Measurements from ENCODE around the gene PODXL2.

DNA sequence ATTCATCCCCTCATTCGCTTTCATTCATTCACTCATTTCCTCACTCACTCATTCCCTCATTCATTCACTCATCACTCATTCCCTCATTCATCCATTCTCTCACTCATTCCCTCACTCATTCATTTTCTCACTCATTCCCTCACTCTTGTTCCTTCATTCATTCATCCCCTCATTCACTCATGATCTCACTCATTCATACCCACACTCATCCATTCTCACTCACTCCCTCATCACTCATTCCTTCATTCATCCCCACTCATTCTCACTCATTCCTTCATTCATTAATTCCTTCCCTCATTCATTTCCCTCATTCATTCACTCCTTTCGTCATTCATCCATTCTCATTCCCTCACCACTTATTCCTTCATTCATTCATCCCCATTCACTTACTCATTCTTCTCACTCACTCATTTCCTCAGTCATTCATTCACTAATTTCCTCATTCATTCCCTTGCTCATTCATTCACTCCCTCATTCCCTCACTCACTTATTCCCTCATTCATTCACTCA, 58.3 kb downstream of the PODXL2 start:
- TF ChIP-seq POLR2A (IDR thresholded peaks at IDR 0.05) = no peak
- no peak for TF ChIP-seq CTCF (IDR thresholded peaks at IDR 0.05)

All from adrenal gland (tissue), 5 donors.